Mucosa of descending colon (tissue), 3 donors: ENCODE data around the gene IRF9. TPM values are rescaled to one million over a fixed set of nuclear protein-coding genes. Genes with fewer than 3 reads are reported as not detected.
A peak's percentile ranks its signal among the peaks of the same experiment; 100 is the strongest.

Experiments used
- ATAC-seq: fragments of 200-7000 bp; cut with Tn5 transposase; one replicate; pipeline ENCODE4 v1.9.1; 2020; ENCODE audit warnings: mild to moderate bottlenecking, moderate library complexity
- DNase-seq, 3 donors: peaks; one replicate each; pipeline ENCODE4 v3.0.0-alpha.2; 2020
- H3K36me3 ChIP-seq: fragments of 200-600 bp; one replicate; pipeline ENCODE4 v1.8.0; 2021; ENCODE audit warnings: low read depth, mild to moderate bottlenecking
- H3K4me1 ChIP-seq: fragments of 200-600 bp; one replicate; pipeline ENCODE4 v1.8.0; 2021; ENCODE audit warnings: low read depth, mild to moderate bottlenecking
- H3K4me3 ChIP-seq: fragments of 200-600 bp; one replicate; pipeline ENCODE4 v1.8.0; 2021; ENCODE audit warnings: mild to moderate bottlenecking
- H3K9me3 ChIP-seq: fragments of 200-600 bp; one replicate; pipeline ENCODE4 v1.8.0; 2021; ENCODE audit warnings: mild to moderate bottlenecking
- CTCF ChIP-seq: fragments of 200-600 bp; IDR thresholded peaks from one replicate; pipeline ENCODE4 v1.8.0; 2022; ENCODE audit warnings: antibody characterized with exemption, mild to moderate bottlenecking
- intact Hi-C, 2 donors: fragments of 100-400 bp; cut with DNase I in 1 of 2; cut with micrococcal nuclease in 1 of 2; formaldehyde crosslinking; loops; one replicate each; pipeline versions ENCODE4 v1.11.0 to v1.11.1; 2022; cut with DNase I, micrococcal nuclease
- total RNA-seq, 3 donors: library from RNA; stranded (reverse); fragmentation: NEBNext Ultra II Directional in 2 of 3; extraction: Animal tissue kit (Norgen Biotek cat#: 25700) in 2 of 3; gene quantifications; one replicate each; pipeline versions ENCODE4 v1.2.1 to v1.2.4, GENCODE V29; 2021 to 2023
- donor health status: DM: no; HTN: no; CAD: no; lungs with moderate emphysema.
- donor health status: DM: no; HTN: no; CAD: no.
- donor health status: DM: no; HTN: yes; CAD: no.

Gene IRF9
- total RNA-seq, 3 donors from 2014 or later, result 78.7 to 119 (median 103) TPM

DNA sequence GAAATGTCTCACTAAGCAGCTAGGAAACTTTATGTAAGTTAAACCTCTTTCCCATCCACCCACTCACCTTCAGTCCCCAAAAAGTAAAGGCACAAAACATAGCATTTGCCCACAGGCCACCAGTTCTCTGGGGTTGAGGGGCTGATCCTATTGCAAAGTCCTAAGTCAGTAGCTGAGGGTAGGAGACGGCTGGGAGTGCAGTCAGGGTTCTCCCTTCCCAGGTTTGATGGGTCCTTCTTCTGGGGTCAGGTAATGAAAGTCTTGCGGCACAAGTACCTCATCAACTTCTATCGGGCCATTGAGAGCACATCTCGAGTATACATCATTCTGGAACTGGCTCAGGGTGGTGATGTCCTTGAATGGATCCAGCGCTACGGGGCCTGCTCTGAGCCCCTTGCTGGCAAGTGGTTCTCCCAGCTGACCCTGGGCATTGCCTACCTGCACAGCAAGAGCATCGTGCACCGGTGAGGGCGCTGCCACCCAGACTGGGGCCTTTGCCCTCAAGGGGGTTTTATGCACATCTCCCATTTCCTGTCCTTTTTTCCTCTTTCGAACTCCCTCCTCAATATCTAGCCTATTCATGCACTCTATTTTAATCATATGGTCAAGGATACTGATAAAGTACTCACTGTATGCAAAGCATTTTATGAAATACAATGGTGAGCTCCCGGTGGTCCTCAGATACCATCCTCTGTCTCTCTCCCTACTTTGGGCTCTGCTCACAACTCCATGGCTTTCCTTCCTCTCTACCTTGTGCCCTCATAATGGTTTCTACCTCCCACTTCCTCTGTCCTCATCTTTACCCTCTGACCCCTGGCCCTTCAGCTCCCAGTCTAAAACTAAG, 45.4 kb downstream of the IRF9 start:
- ATAC-seq (no peak), DNase-seq (no peak)
- intact Hi-C loops, result no loop called here
- H3K4me1 ChIP-seq, result no peaks in the 10 kb centered on the region
- H3K36me3 ChIP-seq, result peaks cover 3% of the 10 kb centered on the region
- no peaks in the 10 kb centered on the region for H3K9me3 ChIP-seq
- no peak overlapping the region for H3K4me3 ChIP-seq
- no peak for TF ChIP-seq CTCF

DNA sequence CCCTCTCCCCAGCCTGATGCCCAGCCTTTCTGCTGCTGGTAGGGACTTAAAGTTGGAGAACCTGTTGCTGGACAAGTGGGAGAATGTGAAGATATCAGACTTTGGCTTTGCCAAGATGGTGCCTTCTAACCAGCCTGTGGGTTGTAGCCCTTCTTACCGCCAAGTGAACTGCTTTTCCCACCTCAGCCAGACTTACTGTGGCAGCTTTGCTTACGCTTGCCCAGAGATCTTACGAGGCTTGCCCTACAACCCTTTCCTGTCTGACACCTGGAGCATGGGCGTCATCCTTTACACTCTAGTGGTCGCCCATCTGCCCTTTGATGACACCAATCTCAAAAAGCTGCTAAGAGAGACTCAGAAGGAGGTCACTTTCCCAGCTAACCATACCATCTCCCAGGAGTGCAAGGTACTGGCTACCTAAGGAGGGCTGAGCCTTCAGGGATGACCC, 46.1 kb downstream of the IRF9 start:
- intact Hi-C loops, result no loop called here
- no peak for DNase-seq
- no peak for ATAC-seq
- Histone ChIP-seq H3K9me3 (no peaks in the 10 kb centered on the region), H3K4me1 (peaks cover 3% of the 10 kb centered on the region), H3K36me3 (peaks cover 3% of the 10 kb centered on the region), H3K4me3 (no peak overlapping the region)
- no peak for TF ChIP-seq CTCF

- H3K36me3 ChIP-seq, result peaks cover 3% of the 10 kb centered on the region
- DNase-seq (no peak), ATAC-seq (no peak)
- no peak for TF ChIP-seq CTCF
- H3K4me3 ChIP-seq, result no peak overlapping the region
- H3K9me3 ChIP-seq, result no peaks in the 10 kb centered on the region
- intact Hi-C loops, result no loop called here
- peaks cover 6% of the 10 kb centered on the region for H3K4me1 ChIP-seq
Measured at GRCh38 chr14:24207625-24208024, 46.6 kb downstream of the IRF9 start.

- H3K4me1 ChIP-seq, result peaks cover 19% of the 10 kb centered on the region
- intact Hi-C loops, result no loop called here
- TF ChIP-seq CTCF, result no peak
- no peaks in the 10 kb centered on the region for H3K9me3 ChIP-seq
- ATAC-seq (no peak), DNase-seq (no peak)
- no peak overlapping the region for H3K4me3 ChIP-seq
- H3K36me3 ChIP-seq, result peaks cover 3% of the 10 kb centered on the region
Measured at GRCh38 chr14:24211311-24211710, 50.2 kb downstream of the IRF9 start.

- Histone ChIP-seq H3K4me3 (peak within 1 kb of the TSS; percentile 37), H3K36me3 (peaks cover 3% of the 10 kb centered on the region), H3K9me3 (no peaks in the 10 kb centered on the region), H3K4me1 (peaks cover 19% of the 10 kb centered on the region)
- intact Hi-C loops, result no loop called here
- no peak for TF ChIP-seq CTCF
- ATAC-seq (peak; percentile 91), DNase-seq (peak; percentile 96 to 99 (median 97))
Measured at GRCh38 chr14:24212924-24213865, 52.1 kb downstream of the IRF9 start, which contains the start of gene CHMP4A. Gene CHMP4A, minus strand, starts transcription at chr14:24213488. Its CDS starts 49 bp downstream, at chr14:24213439.
